Astrocyte (in vitro differentiated cells and primary cell): ENCODE measurements around the gene FZR1. TPM values are rescaled to one million over a fixed set of nuclear protein-coding genes. Genes with fewer than 3 reads are reported as not detected.

Source experiments
- DNase-seq: peaks from one replicate; pipeline ENCODE4 v3.0.0-alpha.2; 2010; ENCODE audit warnings: low read depth
- FAIRE-seq: peaks from 2 replicates; lab custom pipeline; 2011; peaks lifted over from hg19 to GRCh38; lab: Jason Lieb, UNC
- H2AFZ ChIP-seq: 2 replicates; pipeline ENCODE4 v1.6.0; 2012; ENCODE audit warnings: low read depth, low read length, inconsistent platforms
- H3K27ac ChIP-seq: 2 replicates; pipeline ENCODE4 v1.5.1; 2011; ENCODE audit warnings: low read depth, low read length, inconsistent platforms
- H3K27me3 ChIP-seq: 2 replicates; pipeline ENCODE4 v1.6.0; 2011; ENCODE audit warnings: low read length, inconsistent platforms; ENCODE audit not compliant: insufficient read depth
- H3K36me3 ChIP-seq: 2 replicates; pipeline ENCODE4 v1.5.1; 2011; ENCODE audit warnings: low read length, inconsistent platforms; ENCODE audit not compliant: insufficient read depth
- H3K4me1 ChIP-seq: 2 replicates; pipeline ENCODE4 v1.5.1; 2011; ENCODE audit warnings: low read length, inconsistent platforms; ENCODE audit not compliant: insufficient read depth
- H3K4me2 ChIP-seq: 2 replicates; pipeline ENCODE4 v1.6.0; 2012; ENCODE audit warnings: low read length, inconsistent platforms
- H3K4me3 ChIP-seq: 2 replicates; pipeline ENCODE4 v1.5.1; 2011; ENCODE audit warnings: low read depth, mild to moderate bottlenecking, low read length, inconsistent platforms; ENCODE audit not compliant: insufficient read depth
- H3K79me2 ChIP-seq: 2 replicates; pipeline ENCODE4 v1.6.0; 2012; ENCODE audit warnings: mild to moderate bottlenecking, low read length, inconsistent platforms; ENCODE audit not compliant: insufficient read depth
- H3K9ac ChIP-seq: 2 replicates; pipeline ENCODE4 v1.6.0; 2012; ENCODE audit warnings: mild to moderate bottlenecking, low read length, inconsistent platforms
- H3K9me3 ChIP-seq: 2 replicates; pipeline ENCODE4 v1.5.1; 2012; ENCODE audit warnings: low read depth, mild to moderate bottlenecking, low read length, inconsistent platforms; ENCODE audit not compliant: insufficient read depth
- H4K20me1 ChIP-seq: 2 replicates; pipeline ENCODE4 v1.6.0; 2012; ENCODE audit warnings: low read length, inconsistent platforms; ENCODE audit not compliant: insufficient read depth
- H3K27ac Mint-ChIP-seq: one replicate; pipeline ENCODE4 v1.8.0; 2021; ENCODE audit warnings: mild to moderate bottlenecking, mixed read lengths; ENCODE audit not compliant: unreplicated experiment
- H3K27me3 Mint-ChIP-seq: one replicate; pipeline ENCODE4 v1.8.0; 2021; ENCODE audit warnings: low read depth, mixed read lengths; ENCODE audit not compliant: unreplicated experiment
- H3K36me3 Mint-ChIP-seq: one replicate; pipeline ENCODE4 v1.8.0; 2021; ENCODE audit warnings: low read depth, mixed read lengths; ENCODE audit not compliant: unreplicated experiment
- H3K4me1 Mint-ChIP-seq: one replicate; pipeline ENCODE4 v1.8.0; 2021; ENCODE audit warnings: low read depth, mixed read lengths; ENCODE audit not compliant: unreplicated experiment
- H3K4me3 Mint-ChIP-seq: one replicate; pipeline ENCODE4 v1.8.0; 2021; ENCODE audit warnings: mild to moderate bottlenecking, moderate library complexity, mixed read lengths; ENCODE audit not compliant: unreplicated experiment
- H3K9me3 Mint-ChIP-seq: one replicate; pipeline ENCODE4 v1.8.0; 2021; ENCODE audit warnings: mild to moderate bottlenecking, mixed read lengths; ENCODE audit not compliant: unreplicated experiment
- CTCF ChIP-seq: IDR thresholded peaks from 2 replicates; pipeline ENCODE4 v1.5.1; 2011; ENCODE audit warnings: low read depth, mild to moderate bottlenecking, inconsistent platforms, low read length, moderate library complexity; ENCODE audit not compliant: insufficient read depth
- EZH2 ChIP-seq: IDR thresholded peaks from 2 replicates; pipeline ENCODE4 v1.6.1; 2012; ENCODE audit warnings: mild to moderate bottlenecking, low read length, inconsistent platforms; ENCODE audit not compliant: insufficient read depth
- total RNA-seq: library from RNA; stranded (reverse); gene quantifications from 2 replicates; pipeline ENCODE4 v1.2.1, GENCODE V29; 2021

Gene FZR1
- total RNA-seq, 1 donor from 2014 or later: 51.8 TPM

- DNase-seq: peak; percentile 56
- Mint-ChIP-seq H3K9me3 (peaks cover 2% of the 10 kb centered on the region), H3K27ac (no peak overlapping the region), H3K4me1 (peaks cover 15% of the 10 kb centered on the region), H3K36me3 (peaks cover 10% of the 10 kb centered on the region), H3K27me3 (peaks cover 7% of the 10 kb centered on the region), H3K4me3 (peak overlapping the region; percentile 62)
- H3K4me1 ChIP-seq: peaks cover 29% of the 10 kb centered on the region
- peak overlapping the region; percentile 7 for H3K9ac ChIP-seq
- no peak overlapping the region for H3K27ac ChIP-seq
- no peak overlapping the region for H3K4me3 ChIP-seq
- H3K79me2 ChIP-seq: peaks cover 6% of the 10 kb centered on the region
- H3K9me3 ChIP-seq: no peaks in the 10 kb centered on the region
- no peak for TF ChIP-seq CTCF
- no peak for TF ChIP-seq EZH2
- peaks cover 3% of the 10 kb centered on the region for H3K36me3 ChIP-seq
- no peaks in the 10 kb centered on the region for H3K27me3 ChIP-seq
- no peak for FAIRE-seq
- H2AFZ ChIP-seq: no peak overlapping the region
- peaks cover 18% of the 10 kb centered on the region for H4K20me1 ChIP-seq
- H3K4me2 ChIP-seq: peak overlapping the region; percentile 73
These were observed 70.8 kb downstream of the FZR1 start for GRCh38 chr19:3576696-3577443.

GRCh38 chr19:3577723-3578344, 71.7 kb downstream of the FZR1 start:
- peaks cover 3% of the 10 kb centered on the region for H3K36me3 ChIP-seq
- DNase-seq: no peak
- no peak for FAIRE-seq
- TF ChIP-seq EZH2 (no peak), CTCF (no peak)
- H3K79me2 ChIP-seq: peaks cover 6% of the 10 kb centered on the region
- no peaks in the 10 kb centered on the region for H3K9me3 ChIP-seq
- no peak overlapping the region for H3K27ac ChIP-seq
- no peak overlapping the region for H2AFZ ChIP-seq
- peaks cover 18% of the 10 kb centered on the region for H4K20me1 ChIP-seq
- Mint-ChIP-seq H3K4me1 (peaks cover 15% of the 10 kb centered on the region), H3K36me3 (peaks cover 10% of the 10 kb centered on the region), H3K9me3 (peaks cover 2% of the 10 kb centered on the region), H3K27me3 (peaks cover 7% of the 10 kb centered on the region), H3K4me3 (no peak overlapping the region), H3K27ac (no peak overlapping the region)
- H3K9ac ChIP-seq: no peak overlapping the region
- no peak overlapping the region for H3K4me2 ChIP-seq
- no peaks in the 10 kb centered on the region for H3K27me3 ChIP-seq
- H3K4me3 ChIP-seq: no peak overlapping the region
- peaks cover 24% of the 10 kb centered on the region for H3K4me1 ChIP-seq
